Stimulated activated CD4-positive, alpha-beta T cell treated with anti-CD3 and anti-CD28 coated beads, TNF-alpha, amount 100 ng/mL, for 24 hours (primary cell): Measurements from ENCODE around the gene TBL3.
"Not testable (repeated sequence)": the region's sequence is repeated elsewhere in the genome, so short reads cannot be mapped to it uniquely, and the experiment has no call there.

Source experiments
- DNase-seq, 3 experiments: peaks; one replicate each; pipeline ENCODE4 v3.0.0-alpha.2; 2020; ENCODE audit warnings: low read depth in 3 of 3

TBL3 gene

GRCh38 chr16:1971796-1972489, at the start of gene TBL3:
TBL3 (plus strand) TSS chr16:1972053; CDS start chr16:1972165, 112 bp downstream.
- peak; percentile 92 to 96 (median 93) for DNase-seq

- no peak for DNase-seq
Observed at GRCh38 chr16:1922357-1922756, 49.5 kb upstream of the TBL3 start.

GRCh38 chr16:1923299-1924034, 48.4 kb upstream of the TBL3 start:
- DNase-seq: no peak

GRCh38 chr16:1924095-1924494, 47.8 kb upstream of the TBL3 start:
- no peak for DNase-seq

GRCh38 chr16:1926271-1926670, 45.6 kb upstream of the TBL3 start:
- no peak for DNase-seq

GRCh38 chr16:1929105-1929504, 42.7 kb upstream of the TBL3 start:
- DNase-seq: no peak

GRCh38 chr16:1929578-1930337, 42.1 kb upstream of the TBL3 start:
- peak; percentile 82 to 91 (median 88) for DNase-seq

- DNase-seq: no peak
Observed at GRCh38 chr16:1930338-1930720, 41.5 kb upstream of the TBL3 start.

GRCh38 chr16:1932050-1933028, 39.5 kb upstream of the TBL3 start:
- DNase-seq: no peak

- no peak for DNase-seq
Observed at GRCh38 chr16:1933097-1933661, 38.7 kb upstream of the TBL3 start.

- DNase-seq: no peak
Observed at GRCh38 chr16:1936945-1937479, 34.8 kb upstream of the TBL3 start.

- DNase-seq: no peak
Observed at GRCh38 chr16:1938316-1938715, 33.5 kb upstream of the TBL3 start.

- no peak for DNase-seq
Observed at GRCh38 chr16:1938910-1939309, 32.9 kb upstream of the TBL3 start.

GRCh38 chr16:1939833-1940232, 32.0 kb upstream of the TBL3 start:
- DNase-seq: not testable (repeated sequence)

- DNase-seq: no peak
Observed at GRCh38 chr16:1940273-1941161, 31.3 kb upstream of the TBL3 start.

- DNase-seq: no peak
Observed at GRCh38 chr16:1941162-1942046, 30.4 kb upstream of the TBL3 start.

- no peak for DNase-seq
Observed at GRCh38 chr16:1942047-1942809, 29.6 kb upstream of the TBL3 start.
